ENCODE data around the gene HDX.
"Not testable (repeated sequence)": the region's sequence is repeated elsewhere in the genome, so short reads cannot be mapped to it uniquely, and the experiment has no call there.

The HDX gene

DNA sequence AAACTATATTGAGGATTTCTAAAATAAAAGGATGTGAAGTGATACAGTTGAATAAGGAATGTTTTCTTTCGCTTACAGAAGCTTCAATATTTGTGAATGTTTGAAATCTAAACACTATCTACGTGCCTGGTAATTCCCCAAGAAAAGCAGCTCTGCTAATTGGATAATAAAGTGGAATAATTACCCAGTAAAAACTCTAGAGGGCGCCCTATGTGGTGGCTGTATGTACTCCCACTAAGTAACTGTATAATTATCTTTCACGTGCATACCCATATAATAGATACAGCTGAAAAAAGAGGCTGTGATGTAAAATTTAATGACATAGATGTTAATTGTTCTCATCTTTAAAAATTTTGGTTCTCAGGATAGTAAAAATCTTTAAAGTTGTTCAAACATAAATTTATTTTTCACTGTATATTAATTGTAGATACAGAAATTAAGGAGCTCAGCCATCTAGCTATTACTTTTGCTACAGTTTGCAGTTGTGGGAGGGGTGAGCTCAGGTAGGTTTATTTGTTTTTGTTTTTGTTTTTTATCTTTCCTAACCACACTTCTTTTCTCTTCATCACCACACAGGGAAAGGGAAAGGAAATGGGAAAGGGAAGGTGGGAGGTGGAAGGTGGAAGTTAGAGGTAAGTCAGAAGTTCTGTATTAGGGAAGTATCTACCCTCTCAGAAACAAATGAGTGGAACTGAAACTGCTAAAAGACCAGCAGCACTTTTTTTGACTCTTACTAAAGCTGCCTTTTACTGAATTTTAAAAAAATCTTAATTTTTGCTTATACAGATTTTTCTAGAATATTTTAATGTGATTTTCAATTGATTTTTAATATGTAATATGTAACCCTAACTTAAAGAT is 162.5 kb downstream of the HDX start:
- no peak for DNase-seq (ENCODE audit: low read depth)

DNA sequence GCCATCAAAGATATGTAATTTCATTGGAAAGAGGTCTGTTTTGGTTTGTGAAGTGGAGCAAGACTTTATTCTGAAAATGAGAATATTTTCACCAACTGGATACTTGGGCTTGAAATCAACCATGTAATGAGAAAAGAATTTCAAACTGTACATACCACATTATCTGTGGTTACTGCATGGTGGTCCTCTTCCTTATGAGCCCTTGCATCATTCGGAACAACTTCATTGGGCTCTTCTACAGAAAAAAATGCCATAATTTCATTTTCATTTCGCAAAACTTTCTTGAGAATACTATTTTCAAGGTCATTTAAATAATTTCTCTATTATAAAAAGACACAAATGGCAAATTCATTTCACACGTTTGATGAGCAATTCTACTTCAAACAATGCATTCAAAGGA is 165.6 kb downstream of the HDX start:
- no peak for DNase-seq (ENCODE audit: low read depth)

DNA sequence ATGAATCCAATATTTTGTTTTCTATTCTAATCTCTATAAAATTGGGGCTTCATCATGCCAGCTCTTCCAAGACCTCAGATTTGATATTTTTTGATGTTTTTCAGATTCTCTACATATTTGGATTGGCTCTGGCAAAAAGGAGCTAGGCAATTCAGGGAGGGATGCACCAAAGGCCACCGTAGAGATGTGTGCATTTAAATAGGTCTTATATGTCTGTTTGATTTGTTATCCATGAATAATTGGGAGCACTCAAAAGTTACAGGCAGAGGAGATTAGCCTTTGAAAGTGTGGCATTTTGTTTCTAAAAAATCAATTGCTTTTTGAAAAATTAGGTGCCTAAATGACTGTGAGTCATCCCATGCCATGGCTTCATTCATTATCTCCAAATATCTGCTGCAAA is 167.1 kb downstream of the HDX start:
- DNase-seq (ENCODE audit: low read depth) = no peak

DNA sequence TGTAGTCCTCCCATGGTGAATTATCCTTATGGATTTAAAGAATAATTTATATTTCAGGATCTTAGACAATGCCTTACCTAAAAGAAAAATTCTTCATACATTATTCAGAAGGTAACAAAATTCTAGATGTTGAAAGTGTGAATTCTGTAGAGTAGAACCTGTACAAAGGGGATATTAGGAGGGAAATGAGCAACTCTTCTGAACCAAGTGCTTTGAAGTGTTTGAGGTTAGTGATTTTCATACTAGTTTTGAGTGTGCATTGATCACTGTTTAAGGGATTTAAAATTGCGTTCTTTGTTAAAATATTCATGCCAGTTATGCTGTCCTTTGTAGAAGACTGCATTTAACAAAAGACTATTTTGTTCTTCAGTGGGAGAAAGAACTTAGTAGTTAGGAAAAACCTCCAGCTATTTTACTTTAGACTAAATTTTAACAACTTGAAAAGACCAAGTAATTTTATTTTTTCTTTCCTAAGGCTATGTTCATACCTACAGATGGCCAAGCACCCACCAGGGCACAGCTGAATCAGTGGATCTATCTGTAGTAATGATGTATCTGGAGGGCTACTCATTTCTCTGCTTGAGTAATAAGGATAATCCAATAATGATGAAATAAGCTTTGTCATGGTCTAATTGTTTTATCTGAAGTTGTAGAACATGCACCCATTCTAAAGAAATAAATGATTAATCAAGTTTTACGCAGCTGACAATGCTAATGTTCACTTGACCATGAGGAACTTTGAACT is 180.0 kb downstream of the HDX start:
- DNase-seq (ENCODE audit: low read depth) = no peak

DNA sequence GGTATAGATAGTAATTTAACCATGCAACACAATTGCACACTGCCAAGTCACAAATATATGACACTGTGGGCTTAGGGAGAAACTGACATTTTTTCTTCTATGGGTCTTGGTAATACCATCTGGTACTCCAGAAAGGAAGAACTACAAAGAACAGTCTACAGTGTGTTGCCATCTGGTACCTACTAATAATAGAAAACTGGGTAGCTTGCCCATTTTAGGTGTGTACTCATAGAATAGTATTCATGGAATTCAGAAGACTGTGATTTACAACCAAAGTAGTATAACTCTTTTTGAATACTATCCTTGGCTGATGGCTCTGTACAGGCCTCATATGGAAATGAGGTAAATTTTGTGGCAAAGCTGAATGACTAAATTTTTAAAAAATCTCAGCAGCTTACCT is 181.6 kb downstream of the HDX start:
- no peak for DNase-seq (ENCODE audit: low read depth)

DNA sequence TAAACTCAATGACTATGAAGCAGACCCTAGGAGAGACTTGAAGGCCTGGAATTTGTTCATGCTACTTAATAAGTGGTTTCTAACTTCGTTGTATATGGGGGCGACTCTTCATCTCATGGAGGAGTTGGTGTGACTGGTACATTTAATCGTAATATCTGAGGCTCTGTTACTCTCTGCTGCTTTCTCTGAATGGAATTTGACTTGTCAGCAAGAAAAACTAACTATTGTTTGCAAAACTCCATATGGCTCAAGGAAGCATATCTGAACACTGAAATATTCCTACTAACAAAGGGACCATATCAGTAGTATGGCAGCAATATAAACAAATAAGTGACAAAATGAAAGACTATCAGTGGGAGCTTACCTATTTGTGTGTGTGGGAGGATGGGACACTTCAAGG is 182.2 kb downstream of the HDX start:
- no peak for DNase-seq (ENCODE audit: low read depth)

DNA sequence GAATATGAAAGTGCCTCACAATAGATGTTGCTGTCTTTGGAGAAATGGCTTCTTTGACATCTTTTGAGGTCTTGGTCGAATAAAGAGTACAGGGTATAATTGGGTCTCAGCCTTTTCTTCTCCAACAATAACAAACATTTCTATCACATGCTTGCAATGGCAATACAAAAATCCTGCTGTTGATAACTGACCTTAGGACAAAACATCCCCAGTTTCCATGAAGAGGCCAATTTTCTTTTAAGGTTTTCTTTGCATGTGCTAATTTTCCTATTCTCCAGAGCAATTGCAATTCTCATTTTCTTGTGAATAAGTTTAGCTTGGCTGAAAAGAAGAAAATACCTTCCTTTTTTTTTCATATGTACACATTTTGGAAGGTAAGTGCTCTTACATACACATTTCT is 183.6 kb downstream of the HDX start:
- DNase-seq (ENCODE audit: low read depth) = no peak

DNA sequence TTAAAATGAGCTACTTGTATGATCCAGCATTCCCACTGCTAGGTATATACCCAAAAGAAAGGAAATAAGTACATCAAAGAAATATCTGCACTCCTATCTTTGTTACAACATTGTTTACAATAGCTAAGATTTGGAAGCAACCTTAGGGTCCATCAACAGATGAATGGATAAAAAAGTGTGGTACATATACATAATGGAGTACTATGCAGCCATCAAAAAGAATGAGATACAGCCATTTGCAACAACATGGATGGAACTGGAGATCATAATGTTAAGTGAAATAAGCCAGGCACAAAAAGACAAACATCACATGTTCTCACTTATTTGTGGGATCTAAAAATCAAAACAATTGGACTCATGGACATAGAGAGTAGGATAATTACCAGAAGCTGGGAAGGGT is 186.3 kb downstream of the HDX start:
- DNase-seq (ENCODE audit: low read depth) = not testable (repeated sequence)
